ENCODE measurements around the gene KDM4B.

KDM4B gene

DNA sequence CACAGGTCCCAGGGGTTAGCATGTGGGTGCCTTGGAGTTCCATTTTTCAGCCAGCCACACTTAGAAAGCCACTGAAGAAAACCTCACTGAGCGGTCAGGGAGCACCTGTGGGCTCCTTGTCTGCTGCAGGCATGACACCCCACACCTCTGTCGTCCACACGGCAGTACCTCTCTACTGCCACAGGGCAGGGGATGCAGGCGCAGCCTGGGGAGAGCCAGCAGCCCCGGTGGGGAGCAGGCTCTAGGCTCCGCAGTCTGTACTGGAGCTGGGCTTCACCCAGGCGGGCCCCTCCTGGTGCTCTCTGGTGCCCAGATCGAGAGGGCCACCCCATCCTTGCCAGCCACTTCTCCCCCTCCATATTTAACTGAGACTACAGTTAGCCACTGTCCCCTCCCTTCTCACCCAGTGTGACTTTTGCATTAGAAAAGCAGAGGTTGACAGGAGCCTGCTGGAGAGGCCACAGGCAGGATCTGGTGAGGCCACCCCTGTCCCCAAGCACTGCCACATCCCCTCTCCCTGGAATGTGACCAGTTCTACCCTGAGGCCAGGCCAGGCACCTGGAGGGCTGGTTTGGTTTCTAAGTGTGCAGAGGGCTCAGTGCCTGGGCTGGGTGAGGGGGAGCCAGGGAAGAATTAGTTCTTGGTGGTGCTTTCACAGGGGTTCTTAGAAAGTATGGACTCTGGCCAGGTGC lies 104.4 kb downstream of the KDM4B start:
- no peak overlapping the region for H3K4me3 ChIP-seq (ENCODE audit: low read length)
- TF ChIP-seq ZNF274 (IDR thresholded peaks at IDR 0.05; ENCODE audit: low read depth, low read length): no peak

DNA sequence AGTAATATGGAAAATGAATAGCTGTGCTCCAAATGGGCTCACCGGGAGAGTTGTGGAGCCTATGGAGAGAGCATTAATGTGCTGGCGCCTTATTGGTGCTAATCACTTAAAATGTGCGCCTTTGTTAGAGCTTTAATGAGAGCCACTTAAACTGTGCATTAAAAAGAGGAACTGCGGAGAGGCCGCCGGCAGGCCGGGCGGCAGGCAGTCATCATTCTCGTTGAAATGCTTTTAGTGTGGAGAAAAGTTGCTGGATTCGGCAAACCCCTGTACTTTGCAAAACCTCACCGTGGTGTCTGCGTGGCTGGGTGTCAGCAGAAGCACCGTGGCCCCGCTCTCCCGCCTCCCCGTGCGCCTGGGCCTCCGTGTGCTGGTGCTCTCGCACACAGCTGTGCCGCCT lies 105.5 kb downstream of the KDM4B start:
- no peak for TF ChIP-seq ZNF274 (IDR thresholded peaks at IDR 0.05; ENCODE audit: low read depth, low read length)
- no peak overlapping the region for H3K4me3 ChIP-seq (ENCODE audit: low read length)

GRCh38 chr19:5074830-5075394 lies 106.0 kb downstream of the KDM4B start:
- no peak for TF ChIP-seq ZNF274 (IDR thresholded peaks at IDR 0.05; ENCODE audit: low read depth, low read length)
- no peak overlapping the region for H3K4me3 ChIP-seq (ENCODE audit: low read length)

DNA sequence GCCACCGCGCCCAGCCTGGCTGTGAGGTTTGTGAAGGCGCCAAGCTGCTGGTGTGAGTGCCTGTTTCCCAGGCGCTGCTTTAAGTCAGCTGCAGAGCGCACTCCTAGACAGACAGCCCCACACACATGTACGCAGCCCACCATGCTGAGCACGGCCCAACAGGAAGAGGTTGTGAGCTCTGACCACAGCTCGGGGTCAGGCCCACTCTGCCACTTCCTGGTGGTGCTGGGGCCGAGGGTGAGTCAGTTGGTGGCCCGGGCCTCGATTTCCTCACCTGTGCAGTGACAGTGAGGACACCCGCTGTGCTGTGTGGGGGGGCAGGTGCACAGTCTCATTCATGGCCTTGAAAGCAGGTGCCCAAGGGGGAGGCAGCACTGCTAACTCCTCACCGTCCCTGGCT lies 106.7 kb downstream of the KDM4B start:
- TF ChIP-seq ZNF274 (IDR thresholded peaks at IDR 0.05; ENCODE audit: low read depth, low read length): no peak
- no peak overlapping the region for H3K4me3 ChIP-seq (ENCODE audit: low read length)

GRCh38 chr19:5076440-5077208 lies 107.7 kb downstream of the KDM4B start:
- no peak for TF ChIP-seq ZNF274 (IDR thresholded peaks at IDR 0.05; ENCODE audit: low read depth, low read length)
- H3K4me3 ChIP-seq (ENCODE audit: low read length): no peak overlapping the region

- TF ChIP-seq ZNF274 (IDR thresholded peaks at IDR 0.05; ENCODE audit: low read depth, low read length): no peak
- no peak overlapping the region for H3K4me3 ChIP-seq (ENCODE audit: low read length)
Observed at GRCh38 chr19:5077209-5077515, 108.2 kb downstream of the KDM4B start.

DNA sequence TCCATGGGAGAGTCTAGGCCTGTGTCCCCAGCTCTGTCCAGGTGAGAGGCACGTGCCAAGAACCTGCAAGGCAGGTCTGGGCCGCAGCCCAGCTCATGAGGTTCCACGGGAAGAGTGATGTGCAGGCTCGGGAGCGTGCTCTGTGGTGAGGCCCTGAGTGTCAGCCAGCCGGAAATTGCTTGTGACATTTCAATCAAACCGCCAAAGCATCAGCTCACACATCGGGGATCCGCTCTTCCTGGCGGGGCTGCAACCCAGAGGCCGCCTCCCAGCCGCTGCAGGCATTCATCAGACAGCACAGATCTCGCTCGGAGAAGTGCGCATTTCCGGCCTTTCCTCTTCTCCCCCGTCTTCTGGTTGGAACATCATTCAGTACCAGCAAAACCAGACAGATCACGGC lies 109.3 kb downstream of the KDM4B start:
- no peak for TF ChIP-seq ZNF274 (IDR thresholded peaks at IDR 0.05; ENCODE audit: low read depth, low read length)
- H3K4me3 ChIP-seq (ENCODE audit: low read length): no peak overlapping the region

DNA sequence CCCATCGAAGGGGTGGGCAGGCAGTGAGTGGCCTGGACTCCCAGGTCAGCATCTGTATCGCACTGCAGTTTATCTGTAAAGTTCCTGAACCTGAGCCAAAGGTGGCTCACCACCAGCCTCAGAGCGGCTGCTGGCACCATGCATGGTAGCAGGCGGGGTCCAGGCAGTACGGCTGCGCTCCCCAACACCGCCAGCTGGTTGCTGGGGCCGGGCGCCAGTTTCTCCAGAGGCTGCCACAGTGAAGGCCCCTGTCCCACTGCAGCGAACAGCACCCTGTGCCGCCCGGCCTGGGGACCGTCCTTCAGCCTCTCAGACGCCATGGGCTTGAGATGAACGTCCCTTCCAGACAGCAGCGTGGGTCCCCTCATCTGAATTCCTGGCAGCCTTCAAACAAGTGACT lies 109.8 kb downstream of the KDM4B start:
- H3K4me3 ChIP-seq (ENCODE audit: low read length): no peak overlapping the region
- no peak for TF ChIP-seq ZNF274 (IDR thresholded peaks at IDR 0.05; ENCODE audit: low read depth, low read length)

DNA sequence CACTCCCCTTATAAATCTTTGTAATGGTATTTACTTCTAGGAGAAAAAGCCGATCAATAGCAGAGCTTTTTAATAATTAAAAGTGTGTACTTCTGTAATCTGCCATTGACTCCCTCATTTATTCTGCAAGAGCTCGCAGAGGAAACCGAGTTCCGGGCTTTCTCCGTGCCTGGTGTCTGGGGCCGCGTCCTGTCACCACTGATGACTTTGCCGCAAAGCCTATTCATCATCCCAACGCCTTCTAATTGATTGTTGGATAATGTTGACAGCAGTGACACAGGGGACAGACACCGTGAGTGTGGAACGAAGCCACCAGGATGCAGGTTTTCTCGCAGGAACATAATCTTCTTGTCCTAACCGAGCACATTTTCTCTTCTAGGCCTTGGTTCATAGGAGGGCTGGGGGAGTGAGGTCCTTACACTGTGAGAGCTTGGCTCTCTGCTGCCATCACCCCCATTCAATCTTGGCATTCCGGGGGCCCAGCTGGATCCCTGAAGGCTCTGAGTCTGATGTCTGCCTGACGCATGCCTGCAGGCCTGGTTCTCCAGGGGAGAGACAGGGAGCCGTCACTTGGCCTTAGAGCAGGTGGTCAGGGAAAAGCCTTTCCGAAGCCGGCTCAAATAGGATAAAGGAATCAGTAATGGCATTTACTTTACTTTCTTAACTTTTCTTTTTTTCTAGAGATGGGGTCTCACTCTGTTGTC lies 110.3 kb downstream of the KDM4B start:
- H3K4me3 ChIP-seq (ENCODE audit: low read length): no peak overlapping the region
- no peak for TF ChIP-seq ZNF274 (IDR thresholded peaks at IDR 0.05; ENCODE audit: low read depth, low read length)

DNA sequence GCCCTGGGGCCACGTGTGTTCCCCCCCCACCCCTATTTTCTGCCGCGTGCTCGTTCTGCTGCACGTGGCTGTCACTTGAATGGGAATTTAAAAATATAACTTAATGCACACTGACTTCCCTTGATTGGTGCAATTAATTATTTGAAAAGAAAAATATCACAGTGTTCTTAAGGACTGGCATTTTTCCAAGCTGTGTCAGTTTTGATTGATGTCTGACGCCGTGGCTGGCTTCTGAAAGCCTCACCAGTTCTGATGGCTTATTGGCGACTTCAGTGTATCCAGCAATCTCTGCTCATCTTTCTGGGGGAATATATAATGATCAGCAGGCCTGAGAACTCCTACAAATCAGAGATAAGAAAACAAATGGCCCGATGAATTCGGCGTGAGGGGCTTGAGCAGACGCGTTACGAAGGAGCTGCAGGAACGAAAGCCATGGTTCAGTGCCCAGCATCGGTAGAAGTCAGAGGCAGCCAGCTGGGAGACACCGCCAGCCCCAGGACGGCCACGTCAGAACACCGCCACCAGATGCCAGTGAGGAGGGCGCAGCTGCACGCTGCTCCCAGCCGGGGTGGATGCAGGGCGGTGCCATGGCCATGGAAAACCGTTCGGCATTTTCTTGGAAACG lies 111.2 kb downstream of the KDM4B start:
- TF ChIP-seq ZNF274 (IDR thresholded peaks at IDR 0.05; ENCODE audit: low read depth, low read length): no peak
- H3K4me3 ChIP-seq (ENCODE audit: low read length): no peak overlapping the region

- TF ChIP-seq ZNF274 (IDR thresholded peaks at IDR 0.05; ENCODE audit: low read depth, low read length): no peak
Observed at GRCh38 chr19:5080809-5081208, 111.9 kb downstream of the KDM4B start.

GRCh38 chr19:5081443-5082161 lies 112.7 kb downstream of the KDM4B start:
- TF ChIP-seq ZNF274 (IDR thresholded peaks at IDR 0.05; ENCODE audit: low read depth, low read length): no peak
- H3K4me3 ChIP-seq (ENCODE audit: low read length): no peak overlapping the region

More at GRCh38 chr19:5080809-5081208, 111.9 kb downstream of the KDM4B start:
- H3K4me3 ChIP-seq (ENCODE audit: low read length): no peak overlapping the region

GRCh38 chr19:5083547-5083965 lies 114.6 kb downstream of the KDM4B start:
- H3K4me3 ChIP-seq (ENCODE audit: low read length): no peak overlapping the region
- no peak for TF ChIP-seq ZNF274 (IDR thresholded peaks at IDR 0.05; ENCODE audit: low read depth, low read length)

DNA sequence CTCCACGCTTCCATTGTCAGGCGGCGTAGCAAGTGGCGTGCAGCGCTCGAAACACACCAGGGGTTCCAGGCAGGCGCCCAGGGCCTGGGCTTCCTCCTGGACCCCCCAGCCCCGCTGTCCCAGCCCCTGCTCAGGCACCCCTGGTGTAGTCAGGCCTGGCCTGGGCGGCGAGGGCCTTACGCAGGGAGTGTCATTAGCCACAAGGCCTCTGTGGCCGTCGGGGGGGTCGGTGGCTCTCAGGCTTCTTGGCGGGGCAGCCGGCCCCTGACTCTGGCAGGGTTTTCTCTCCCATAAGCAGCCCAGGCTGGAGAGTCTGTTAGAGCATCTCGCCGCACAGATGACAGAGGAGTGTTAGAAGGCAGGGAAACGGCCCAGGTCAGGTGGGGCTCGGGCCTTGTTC lies 116.7 kb downstream of the KDM4B start:
- TF ChIP-seq ZNF274 (IDR thresholded peaks at IDR 0.05; ENCODE audit: low read depth, low read length): no peak
- H3K4me3 ChIP-seq (ENCODE audit: low read length): no peak overlapping the region
